ENCODE measurements around the gene RLIM.

Gene RLIM

GRCh38 chrX:74606342-74606741, 8.1 kb downstream of the RLIM start:
- Histone ChIP-seq H3K9ac (ENCODE audit: low read length) (no peak overlapping the region), H3K36me3 (ENCODE audit: low read length) (peaks cover 2% of the 10 kb centered on the region; the same call in 1 of the 2 replicates), H3F3A (ENCODE audit: insufficient read depth) (no peaks in the 10 kb centered on the region), H2AFZ (ENCODE audit: low read depth, low read length, severe bottlenecking) (no peak overlapping the region), H3K79me2 (ENCODE audit: insufficient read depth, low read length) (peaks cover 71% of the 10 kb centered on the region), H3K9me3 (ENCODE audit: insufficient read depth, low read length) (no peaks in the 10 kb centered on the region), H3K4me2 (ENCODE audit: low read depth, low read length, poor library complexity, severe bottlenecking) (no peak overlapping the region), H3K27ac (ENCODE audit: low read depth, low read length) (no peak overlapping the region), H3K27me3 (ENCODE audit: low read length) (no peaks in the 10 kb centered on the region), H3K4me3 (ENCODE audit: insufficient read depth, low read length, poor library complexity, severe bottlenecking) (no peak overlapping the region), H4K20me1 (ENCODE audit: low read depth, low read length) (no peaks in the 10 kb centered on the region; the same call in 1 of the 2 replicates), H3K9me2 (replicated peaks; ENCODE audit: insufficient read depth, low read length) (no peaks in the 10 kb centered on the region)
- TF ChIP-seq CTCF (IDR thresholded peaks at IDR 0.05; ENCODE audit: insufficient read depth, low read length, poor library complexity, severe bottlenecking) (no peak), EZH2phosphoT487 (conservative IDR thresholded peaks at IDR 0.05; ENCODE audit: low read length) (no peak)

- Histone ChIP-seq H3K9ac (ENCODE audit: low read length) (no peak overlapping the region), H3K79me2 (ENCODE audit: insufficient read depth, low read length) (peaks cover 68% of the 10 kb centered on the region), H4K20me1 (ENCODE audit: low read depth, low read length) (no peaks in the 10 kb centered on the region), H3F3A (ENCODE audit: insufficient read depth) (no peaks in the 10 kb centered on the region), H2AFZ (ENCODE audit: low read depth, low read length, severe bottlenecking) (no peak overlapping the region), H3K4me3 (ENCODE audit: insufficient read depth, low read length, poor library complexity, severe bottlenecking) (no peak overlapping the region), H3K4me2 (ENCODE audit: low read depth, low read length, poor library complexity, severe bottlenecking) (no peak overlapping the region), H3K27me3 (ENCODE audit: low read length) (no peaks in the 10 kb centered on the region), H3K27ac (ENCODE audit: low read depth, low read length) (no peak overlapping the region), H3K36me3 (ENCODE audit: low read length) (no peaks in the 10 kb centered on the region), H3K9me3 (ENCODE audit: insufficient read depth, low read length) (no peaks in the 10 kb centered on the region), H3K9me2 (replicated peaks; ENCODE audit: insufficient read depth, low read length) (no peaks in the 10 kb centered on the region)
- TF ChIP-seq EZH2phosphoT487 (conservative IDR thresholded peaks at IDR 0.05; ENCODE audit: low read length): no peak
- no peak for TF ChIP-seq CTCF (IDR thresholded peaks at IDR 0.05; ENCODE audit: insufficient read depth, low read length, poor library complexity, severe bottlenecking)
Observed at GRCh38 chrX:74603040-74603439, 11.4 kb downstream of the RLIM start.

DNA sequence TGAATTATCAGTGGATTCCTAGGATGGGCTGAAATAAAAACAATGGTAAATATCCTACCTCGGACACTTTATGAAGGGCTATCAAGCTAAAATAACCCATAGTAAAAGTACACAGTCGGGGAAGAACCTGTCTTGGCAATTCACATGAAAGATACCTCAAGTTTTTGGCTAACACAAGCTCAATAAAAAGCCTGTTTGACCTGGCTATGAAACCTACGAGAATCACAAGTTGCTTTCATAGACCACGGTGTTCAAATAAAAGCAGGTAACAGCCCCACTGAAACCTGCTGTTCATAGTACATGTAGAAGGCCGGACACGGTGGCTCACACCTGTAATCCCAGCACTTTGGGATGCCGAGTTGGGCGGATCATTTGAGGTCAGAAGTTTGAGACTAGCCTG, 12.3 kb downstream of the RLIM start:
- H3K4me3 ChIP-seq (ENCODE audit: insufficient read depth, low read length, poor library complexity, severe bottlenecking): no peak overlapping the region
- no peak for TF ChIP-seq CTCF (IDR thresholded peaks at IDR 0.05; ENCODE audit: insufficient read depth, low read length, poor library complexity, severe bottlenecking)
- no peak for TF ChIP-seq EZH2phosphoT487 (conservative IDR thresholded peaks at IDR 0.05; ENCODE audit: low read length)
- no peaks in the 10 kb centered on the region for H3F3A ChIP-seq (ENCODE audit: insufficient read depth)
- no peak overlapping the region for H3K27ac ChIP-seq (ENCODE audit: low read depth, low read length)
- no peaks in the 10 kb centered on the region for H3K9me2 ChIP-seq (replicated peaks; ENCODE audit: insufficient read depth, low read length)
- no peaks in the 10 kb centered on the region for H3K27me3 ChIP-seq (ENCODE audit: low read length)
- no peak overlapping the region for H3K4me2 ChIP-seq (ENCODE audit: low read depth, low read length, poor library complexity, severe bottlenecking)
- H2AFZ ChIP-seq (ENCODE audit: low read depth, low read length, severe bottlenecking): no peak overlapping the region
- peaks cover 69% of the 10 kb centered on the region for H3K79me2 ChIP-seq (ENCODE audit: insufficient read depth, low read length)
- H3K36me3 ChIP-seq (ENCODE audit: low read length): no peaks in the 10 kb centered on the region
- no peak overlapping the region for H3K9ac ChIP-seq (ENCODE audit: low read length)
- no peaks in the 10 kb centered on the region for H4K20me1 ChIP-seq (ENCODE audit: low read depth, low read length)
- H3K9me3 ChIP-seq (ENCODE audit: insufficient read depth, low read length): no peaks in the 10 kb centered on the region
